Urinary bladder (tissue), 4 donors: ENCODE results near the gene PRTFDC1. TPM values are rescaled to one million over a fixed set of nuclear protein-coding genes. Genes with fewer than 3 reads are reported as not detected.
A peak's percentile ranks its signal among the peaks of the same experiment; 100 is the strongest.
"Not testable (repeated sequence)": the region's sequence is repeated elsewhere in the genome, so short reads cannot be mapped to it uniquely, and the experiment has no call there.

Experiments
- DNase-seq: peaks from one replicate; pipeline ENCODE4 v3.0.0-alpha.2; 2015; ENCODE audit errors: extremely low spot score
- H3K27ac ChIP-seq: one replicate; pipeline ENCODE4 v1.5.1; 2013; ENCODE audit warnings: low read depth, mild to moderate bottlenecking, moderate library complexity
- H3K36me3 ChIP-seq: one replicate; pipeline ENCODE4 v1.6.1; 2013; ENCODE audit warnings: mild to moderate bottlenecking, moderate library complexity; ENCODE audit not compliant: insufficient read depth
- H3K4me1 ChIP-seq: one replicate; pipeline ENCODE4 v1.6.1; 2013; ENCODE audit warnings: mild to moderate bottlenecking, moderate library complexity; ENCODE audit not compliant: insufficient read depth
- H3K4me3 ChIP-seq: one replicate; pipeline ENCODE4 v1.5.1; 2013; ENCODE audit warnings: low read depth, low read length
- WGBS: extraction: QIAGEN DNeasy Blood & Tissue Kit; methylation state at CpG from one replicate; pipeline ENCODE4 v1.1.7; 2013; 5-methylcytosine and 5-hydroxymethylcytosine counted together
- polyA plus RNA-seq: library from polyadenylated mRNA; stranded (reverse); fragments of 200-250 nt; gene quantifications from one replicate; pipeline ENCODE4 v1.2.3, GENCODE V29; 2013
- total RNA-seq: library from RNA; depleted of rRNA; stranded (reverse); fragments of >200 nt; gene quantifications from one replicate; pipeline ENCODE4 v1.2.3, GENCODE V29; 2014
- donor health status: healthy with polysubstance abuse.
- donor health status: healthy.

PRTFDC1 gene
- total and polyA plus RNA-seq, 2 donors: 14.6 to 29.2 TPM

DNA sequence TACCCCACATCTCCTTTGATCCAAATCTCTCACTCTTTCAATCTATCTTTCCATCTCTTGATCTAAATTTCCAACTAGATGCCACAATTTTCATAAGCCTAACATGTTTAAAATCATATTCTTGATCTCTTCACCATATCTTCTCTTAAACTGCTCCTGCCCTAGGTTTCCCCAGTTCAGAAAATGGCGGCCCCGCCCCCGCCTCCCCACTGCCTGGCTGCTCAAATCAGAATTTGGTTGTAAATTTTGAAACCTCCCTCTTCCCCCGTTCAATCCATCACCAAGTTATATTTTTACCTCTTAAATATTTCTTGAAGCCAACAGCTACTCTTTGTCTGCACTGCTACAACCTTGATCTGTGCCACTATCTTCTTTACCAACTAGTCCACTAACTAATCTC lies 27.3 kb upstream of the PRTFDC1 start:
- Histone ChIP-seq H3K27ac (no peak overlapping the region), H3K4me1 (no peaks in the 10 kb centered on the region), H3K4me3 (no peak overlapping the region), H3K36me3 (no peaks in the 10 kb centered on the region)
- no peak for DNase-seq
- WGBS: 96% methylated on average over 4 of the region's 4 CpGs

GRCh38 chr10:24974976-24975375 lies 22.6 kb upstream of the PRTFDC1 start:
- no peak overlapping the region for H3K27ac ChIP-seq
- no peaks in the 10 kb centered on the region for H3K4me1 ChIP-seq
- peak; percentile 31 for DNase-seq
- WGBS: 17% methylated on average over 2 of the region's 2 CpGs
- H3K4me3 ChIP-seq: no peak overlapping the region
- H3K36me3 ChIP-seq: no peaks in the 10 kb centered on the region

- H3K4me1 ChIP-seq: no peaks in the 10 kb centered on the region
- no peak overlapping the region for H3K27ac ChIP-seq
- no peak for DNase-seq
- no peak overlapping the region for H3K4me3 ChIP-seq
- WGBS: 86% methylated on average over 5 of the region's 5 CpGs
- no peaks in the 10 kb centered on the region for H3K36me3 ChIP-seq
Observed at GRCh38 chr10:24973163-24973562, 20.8 kb upstream of the PRTFDC1 start.

GRCh38 chr10:24971374-24971773 lies 19.0 kb upstream of the PRTFDC1 start:
- DNase-seq: no peak
- no peak overlapping the region for H3K27ac ChIP-seq
- H3K4me3 ChIP-seq: no peak overlapping the region
- no peaks in the 10 kb centered on the region for H3K4me1 ChIP-seq
- H3K36me3 ChIP-seq: no peaks in the 10 kb centered on the region

GRCh38 chr10:24969841-24970281 lies 17.5 kb upstream of the PRTFDC1 start:
- WGBS: 32% methylated on average over 2 of the region's 2 CpGs
- H3K4me1 ChIP-seq: no peaks in the 10 kb centered on the region
- DNase-seq: no peak
- no peaks in the 10 kb centered on the region for H3K36me3 ChIP-seq
- no peak overlapping the region for H3K27ac ChIP-seq
- no peak overlapping the region for H3K4me3 ChIP-seq

DNA sequence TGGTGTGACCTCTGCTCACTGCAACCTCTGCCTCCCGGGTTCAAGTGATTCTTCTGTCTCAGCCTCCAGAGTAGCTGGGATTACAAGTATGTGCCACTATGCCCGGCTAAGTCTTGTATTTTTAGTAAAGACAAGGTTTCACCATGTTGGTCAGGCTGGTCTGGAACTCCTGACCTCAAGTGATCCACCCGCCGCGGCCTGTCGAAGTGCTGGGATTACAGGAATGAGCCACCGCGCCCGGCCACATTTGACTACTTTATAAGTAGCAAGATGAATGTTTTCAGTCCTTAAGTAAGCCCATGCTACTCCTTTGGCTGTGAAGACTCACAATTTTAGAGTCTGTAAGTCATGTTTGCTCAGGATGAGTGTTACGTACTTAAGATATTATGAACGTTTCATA lies 16.5 kb upstream of the PRTFDC1 start:
- WGBS: 91% methylated on average over 11 of the region's 11 CpGs
- H3K4me1 ChIP-seq, H3K36me3 ChIP-seq, H3K27ac ChIP-seq, DNase-seq, H3K4me3 ChIP-seq: not testable (repeated sequence)

DNA sequence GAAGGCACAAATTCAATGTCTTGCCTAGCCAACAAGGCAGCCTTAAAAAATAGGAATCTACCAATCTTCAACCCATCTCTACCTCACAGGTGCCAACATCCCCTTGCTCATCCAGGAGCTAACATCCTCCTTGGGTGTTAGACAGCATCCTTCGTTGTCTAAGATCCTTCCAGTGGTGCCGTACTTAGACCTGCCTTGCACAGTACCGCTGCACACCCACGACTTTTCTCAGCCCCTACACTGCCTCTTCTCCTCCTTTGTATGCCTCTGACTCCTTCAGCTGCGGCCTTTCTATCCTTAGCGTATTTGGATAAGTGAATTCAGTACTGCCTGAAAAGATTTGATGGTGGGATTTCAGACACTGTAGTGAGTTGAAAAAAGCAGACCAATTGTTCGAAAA lies 15.9 kb upstream of the PRTFDC1 start:
- Histone ChIP-seq H3K27ac (no peak overlapping the region), H3K4me1 (no peaks in the 10 kb centered on the region), H3K36me3 (peaks cover 2% of the 10 kb centered on the region), H3K4me3 (no peak overlapping the region)
- 96% methylated on average over 7 of the region's 7 CpGs for WGBS
- no peak for DNase-seq

DNA sequence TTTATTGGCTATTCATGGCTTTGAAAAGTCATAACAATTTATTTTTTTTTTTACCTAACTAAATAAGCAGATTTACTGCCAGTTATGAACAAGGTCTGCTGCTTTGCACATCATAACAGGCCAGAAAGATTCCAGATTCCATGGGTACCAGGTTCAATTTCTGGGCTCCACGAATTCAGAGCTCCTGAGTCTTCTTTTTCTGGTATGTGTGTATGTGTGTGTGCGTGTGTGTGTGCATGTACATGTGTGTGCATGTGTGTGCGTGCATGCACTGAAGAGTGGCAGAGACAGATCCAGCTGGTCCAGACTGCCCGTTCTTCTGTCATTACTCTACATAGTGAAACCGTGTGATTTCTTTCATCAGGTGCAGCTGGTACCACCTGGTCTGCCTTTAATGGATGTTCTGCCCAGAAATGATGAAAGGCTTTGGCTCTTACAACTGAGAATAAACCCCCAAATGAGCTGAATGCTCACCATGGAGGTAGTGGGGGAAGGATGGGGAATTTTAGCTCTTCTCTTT lies 14.6 kb upstream of the PRTFDC1 start:
- WGBS: 84% methylated on average over 5 of the region's 5 CpGs
- Histone ChIP-seq H3K36me3 (peaks cover 2% of the 10 kb centered on the region), H3K4me1 (no peaks in the 10 kb centered on the region), H3K27ac (no peak overlapping the region), H3K4me3 (no peak overlapping the region)
- DNase-seq: no peak

- peaks cover 2% of the 10 kb centered on the region for H3K36me3 ChIP-seq
- H3K27ac ChIP-seq: no peak overlapping the region
- H3K4me3 ChIP-seq: no peak overlapping the region
- WGBS: 91% methylated on average over 3 of the region's 3 CpGs
- H3K4me1 ChIP-seq: no peaks in the 10 kb centered on the region
- DNase-seq: no peak
Observed at GRCh38 chr10:24965051-24965450, 12.6 kb upstream of the PRTFDC1 start.

- DNase-seq: no peak
- WGBS: 64% methylated on average over 5 of the region's 5 CpGs
- Histone ChIP-seq H3K4me3 (no peak overlapping the region), H3K36me3 (peaks cover 2% of the 10 kb centered on the region), H3K4me1 (peaks cover 1% of the 10 kb centered on the region), H3K27ac (no peak overlapping the region)
Observed at GRCh38 chr10:24963521-24964041, 11.2 kb upstream of the PRTFDC1 start.

DNA sequence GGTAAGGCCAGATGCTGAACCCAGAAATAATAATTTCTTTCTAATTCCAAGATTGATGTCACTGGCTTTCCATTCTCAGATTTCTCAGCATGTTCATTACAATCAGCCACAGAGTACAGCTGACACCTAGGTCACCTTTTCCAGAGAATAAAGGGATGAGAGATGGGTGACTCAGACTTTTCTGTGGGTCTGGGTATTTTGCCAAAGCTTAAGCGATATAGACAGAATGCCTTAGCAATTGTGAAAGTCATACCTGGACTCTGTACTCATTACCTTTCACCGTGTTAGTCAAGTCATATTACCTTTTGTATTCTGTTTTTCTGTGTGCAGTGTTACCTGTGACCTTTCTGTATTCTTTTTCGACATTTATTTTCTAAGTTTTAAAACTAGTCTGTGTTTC lies 10.6 kb upstream of the PRTFDC1 start:
- Histone ChIP-seq H3K27ac (no peak overlapping the region), H3K4me1 (peaks cover 1% of the 10 kb centered on the region), H3K4me3 (no peak overlapping the region), H3K36me3 (peaks cover 2% of the 10 kb centered on the region)
- DNase-seq: no peak
- WGBS: 57% methylated on average over 3 of the region's 3 CpGs

GRCh38 chr10:24961582-24961981 lies 9.2 kb upstream of the PRTFDC1 start:
- Histone ChIP-seq H3K4me3 (no peak overlapping the region), H3K36me3 (peaks cover 2% of the 10 kb centered on the region), H3K4me1 (peaks cover 1% of the 10 kb centered on the region), H3K27ac (no peak overlapping the region)
- WGBS: 80% methylated on average over 4 of the region's 4 CpGs
- DNase-seq: no peak

- no peak overlapping the region for H3K4me3 ChIP-seq
Observed at GRCh38 chr10:24959382-24959730, 7.0 kb upstream of the PRTFDC1 start.

GRCh38 chr10:24958721-24959381 lies 6.4 kb upstream of the PRTFDC1 start:
- Histone ChIP-seq H3K27ac (peak overlapping the region; percentile 82), H3K4me1 (peaks cover 1% of the 10 kb centered on the region), H3K36me3 (peaks cover 2% of the 10 kb centered on the region), H3K4me3 (no peak overlapping the region)
- DNase-seq: peak; percentile 86
- 24% methylated on average over 5 of the region's 5 CpGs for WGBS

More at GRCh38 chr10:24959382-24959730, 7.0 kb upstream of the PRTFDC1 start:
- 64% methylated on average over 3 of the region's 3 CpGs for WGBS
- Histone ChIP-seq H3K36me3 (peaks cover 2% of the 10 kb centered on the region), H3K27ac (peak overlapping the region; percentile 82), H3K4me1 (peaks cover 1% of the 10 kb centered on the region)
- DNase-seq: no peak
